GM23338 (cell line): ENCODE results near the gene DYSF. TPM values are rescaled to one million over a fixed set of nuclear protein-coding genes. Genes with fewer than 3 reads are reported as not detected.

Source experiments
- ATAC-seq: fragments of 200-7000 bp; cut with Tn5 transposase; 3 replicates; pipeline ENCODE4 v1.9.1; 2020
- DNase-seq: peaks from one replicate; pipeline ENCODE4 v3.0.0-alpha.2; 2015; ENCODE audit warnings: low spot score
- H2AFZ ChIP-seq: fragments of 200-600 bp; sonication (generic); 2 replicates; pipeline ENCODE4 v1.8.0; 2016; ENCODE audit warnings: antibody characterized with exemption, mild to moderate bottlenecking, moderate library complexity
- H3F3A ChIP-seq: fragments of 200-600 bp; sonication (generic); replicated peaks from 2 replicates; pipeline ENCODE4 v1.8.0; 2017; ENCODE audit warnings: antibody characterized with exemption, mixed run types, low read depth
- H3K27ac ChIP-seq: fragments of 200-600 bp; sonication (generic); 2 replicates; pipeline ENCODE4 v1.6.1; 2016; ENCODE audit warnings: low read depth
- H3K27me3 ChIP-seq: fragments of 200-600 bp; sonication (generic); 2 replicates; pipeline ENCODE4 v1.8.0; 2016; ENCODE audit warnings: mild to moderate bottlenecking, mixed run types, moderate library complexity; ENCODE audit not compliant: insufficient read depth
- H3K36me3 ChIP-seq: fragments of 200-600 bp; sonication (generic); 2 replicates; pipeline ENCODE4 v1.8.0; 2016; ENCODE audit warnings: mild to moderate bottlenecking; ENCODE audit not compliant: insufficient read depth
- H3K4me1 ChIP-seq: fragments of 200-600 bp; sonication (generic); 2 replicates; pipeline ENCODE4 v1.8.0; 2016; ENCODE audit warnings: mild to moderate bottlenecking, moderate library complexity; ENCODE audit not compliant: insufficient read depth
- H3K4me2 ChIP-seq: fragments of 200-600 bp; sonication (generic); 2 replicates; pipeline ENCODE4 v1.7.1; 2017; ENCODE audit warnings: mixed run types
- H3K4me3 ChIP-seq: fragments of 200-600 bp; sonication (generic); 2 replicates; pipeline ENCODE4 v1.6.1; 2016; ENCODE audit warnings: mixed run types
- H3K79me2 ChIP-seq: fragments of 200-600 bp; sonication (generic); replicated peaks from 2 replicates; pipeline ENCODE4 v1.8.0; 2017; ENCODE audit warnings: mild to moderate bottlenecking; ENCODE audit not compliant: insufficient read depth
- H3K9me2 ChIP-seq: fragments of 200-600 bp; sonication (generic); 2 replicates; pipeline ENCODE4 v1.8.0; 2017; ENCODE audit not compliant: insufficient read depth
- H4K20me1 ChIP-seq: fragments of 200-600 bp; sonication (generic); replicated peaks from 2 replicates; pipeline ENCODE4 v1.8.0; 2017; ENCODE audit warnings: mild to moderate bottlenecking; ENCODE audit not compliant: insufficient read depth
- H3K27ac Mint-ChIP-seq: 2 replicates; pipeline ENCODE4 v1.8.0; 2020; ENCODE audit warnings: inconsistent platforms, mild to moderate bottlenecking, moderate library complexity, mixed read lengths
- H3K27me3 Mint-ChIP-seq: 3 replicates; pipeline ENCODE4 v1.8.0; 2022; ENCODE audit warnings: low read depth, mild to moderate bottlenecking, moderate library complexity, mixed read lengths, inconsistent platforms; ENCODE audit not compliant: insufficient read depth, poor library complexity
- H3K36me3 Mint-ChIP-seq: 3 replicates; pipeline ENCODE4 v1.8.0; 2021; ENCODE audit warnings: low read depth, mild to moderate bottlenecking, inconsistent platforms, moderate library complexity, mixed read lengths
- H3K4me1 Mint-ChIP-seq: 3 replicates; pipeline ENCODE4 v1.8.0; 2020; ENCODE audit warnings: mild to moderate bottlenecking, inconsistent platforms, mixed read lengths
- H3K4me3 Mint-ChIP-seq: 3 replicates; pipeline ENCODE4 v1.8.0; 2021; ENCODE audit warnings: moderate library complexity, mild to moderate bottlenecking, inconsistent platforms, mixed read lengths
- H3K9me3 Mint-ChIP-seq: 3 replicates; pipeline ENCODE4 v1.8.0; 2020; ENCODE audit warnings: moderate library complexity, mild to moderate bottlenecking, inconsistent platforms, mixed read lengths
- CREB1 ChIP-seq: fragments of 250-450 bp; sonication (Bioruptor Pico); IDR thresholded peaks from 2 replicates; pipeline ENCODE4 v1.5.0; 2020; ENCODE audit warnings: low read depth, mild to moderate bottlenecking, moderate library complexity
- CTCF ChIP-seq, 2 experiments: fragments of 200-600 bp in 1 of 2; sonication (generic) in 1 of 2; conservative IDR thresholded peaks; 2 replicates each; pipeline versions ENCODE4 v1.5.1 to v1.6.1; 2016 to 2017; ENCODE audit warnings: antibody characterized with exemption in 2 of 2, low read depth in 2 of 2, mild to moderate bottlenecking in 2 of 2, moderate library complexity in 1 of 2
- EZH2 ChIP-seq: fragments of 200-600 bp; sonication (generic); IDR thresholded peaks from one replicate; pipeline ENCODE4 v1.8.0; 2017; ENCODE audit warnings: antibody characterized with exemption, mild to moderate bottlenecking, low read depth; ENCODE audit not compliant: unreplicated experiment
- EZH2phosphoT487 ChIP-seq: fragments of 200-600 bp; sonication (generic); IDR thresholded peaks from one replicate; pipeline ENCODE4 v1.8.1; 2018; ENCODE audit warnings: antibody characterized with exemption; ENCODE audit not compliant: unreplicated experiment
- JUNB ChIP-seq: IDR thresholded peaks from one replicate; pipeline ENCODE4 v1.6.1; 2016; ENCODE audit warnings: antibody characterized with exemption; ENCODE audit not compliant: unreplicated experiment
- NANOG ChIP-seq: IDR thresholded peaks from 2 replicates; pipeline ENCODE4 v1.6.1; 2016; ENCODE audit warnings: antibody characterized with exemption, borderline replicate concordance
- POLR2AphosphoS5 ChIP-seq: IDR thresholded peaks from 2 replicates; pipeline ENCODE4 v1.6.1; 2016; ENCODE audit warnings: antibody characterized with exemption, low read depth
- STAT1 ChIP-seq: IDR thresholded peaks from one replicate; pipeline ENCODE4 v1.6.1; 2016; ENCODE audit warnings: antibody characterized with exemption; ENCODE audit not compliant: unreplicated experiment
- ZNF114 ChIP-seq: fragments of 250-450 bp; sonication (Bioruptor Pico); IDR thresholded peaks from 2 replicates; pipeline ENCODE4 v1.5.0; 2020; ENCODE audit warnings: mild to moderate bottlenecking, moderate library complexity
- ZNF331 ChIP-seq: fragments of 250-450 bp; sonication (Bioruptor Pico); IDR thresholded peaks from 2 replicates; pipeline ENCODE4 v1.5.0; 2020; ENCODE audit warnings: low read depth, mild to moderate bottlenecking, moderate library complexity
- polyA plus RNA-seq: library from polyadenylated mRNA; unstranded; fragments of >200 nt; fragmentation: Nextera tagmentation; extraction: Ambion mirVana; gene quantifications from 2 replicates; pipeline ENCODE4 v1.2.1, GENCODE V29; 2016
- total RNA-seq: library from RNA; depleted of rRNA; stranded (reverse); fragments of >200 nt; shearing (Covaris generic); gene quantifications from 2 replicates; pipeline ENCODE4 v1.2.3, GENCODE V29; 2014
- TF ChIP-seq, protein P1 (sequence below): IDR thresholded peaks from one replicate; pipeline ENCODE4 v1.6.1; 2018; ENCODE audit warnings: antibody characterized with exemption; ENCODE audit not compliant: unreplicated experiment
- TF ChIP-seq, protein P2 (sequence below): fragments of 250-450 bp; sonication (Bioruptor Pico); IDR thresholded peaks from 2 replicates; pipeline ENCODE4 v1.5.0; 2020; ENCODE audit warnings: mild to moderate bottlenecking, moderate library complexity
- TF ChIP-seq, protein P3 (sequence below): IDR thresholded peaks from 2 replicates; pipeline ENCODE4 v1.6.1; 2016; ENCODE audit warnings: antibody characterized with exemption

Gene DYSF
- total and polyA plus RNA-seq, 2 experiments from 2014 or later: 7.3 to 21.3 TPM

GRCh38 chr2:71476495-71476894 lies 23.1 kb downstream of the DYSF start:
- Histone ChIP-seq H3K4me2 (no peak overlapping the region), H2AFZ (no peak overlapping the region), H3K27ac (no peak overlapping the region), H3F3A (no peaks in the 10 kb centered on the region), H3K9me2 (no peaks in the 10 kb centered on the region), H3K4me1 (no peaks in the 10 kb centered on the region), H3K4me3 (no peak overlapping the region), H4K20me1 (no peaks in the 10 kb centered on the region), H3K79me2 (no peaks in the 10 kb centered on the region), H3K36me3 (no peaks in the 10 kb centered on the region), H3K27me3 (no peaks in the 10 kb centered on the region)
- peaks cover 3% of the 10 kb centered on the region; the same call in 2 of the 3 replicates for H3K36me3 Mint-ChIP-seq
- ATAC-seq (no peak), DNase-seq (no peak)
- TF ChIP-seq NANOG (no peak), EZH2phosphoT487 (no peak), STAT1 (no peak), ZNF331 (CRISPR knock-in tag) (no peak), EZH2 (no peak), JUNB (no peak), CREB1 (CRISPR knock-in tag) (no peak), ZNF114 (CRISPR knock-in tag) (no peak), CTCF (conservative IDR thresholded peaks at IDR 0.05; ENCODE audit: low read depth in 2 of 2) (no peak), POLR2AphosphoS5 (no peak)
- TF ChIP-seq, protein P1, sequence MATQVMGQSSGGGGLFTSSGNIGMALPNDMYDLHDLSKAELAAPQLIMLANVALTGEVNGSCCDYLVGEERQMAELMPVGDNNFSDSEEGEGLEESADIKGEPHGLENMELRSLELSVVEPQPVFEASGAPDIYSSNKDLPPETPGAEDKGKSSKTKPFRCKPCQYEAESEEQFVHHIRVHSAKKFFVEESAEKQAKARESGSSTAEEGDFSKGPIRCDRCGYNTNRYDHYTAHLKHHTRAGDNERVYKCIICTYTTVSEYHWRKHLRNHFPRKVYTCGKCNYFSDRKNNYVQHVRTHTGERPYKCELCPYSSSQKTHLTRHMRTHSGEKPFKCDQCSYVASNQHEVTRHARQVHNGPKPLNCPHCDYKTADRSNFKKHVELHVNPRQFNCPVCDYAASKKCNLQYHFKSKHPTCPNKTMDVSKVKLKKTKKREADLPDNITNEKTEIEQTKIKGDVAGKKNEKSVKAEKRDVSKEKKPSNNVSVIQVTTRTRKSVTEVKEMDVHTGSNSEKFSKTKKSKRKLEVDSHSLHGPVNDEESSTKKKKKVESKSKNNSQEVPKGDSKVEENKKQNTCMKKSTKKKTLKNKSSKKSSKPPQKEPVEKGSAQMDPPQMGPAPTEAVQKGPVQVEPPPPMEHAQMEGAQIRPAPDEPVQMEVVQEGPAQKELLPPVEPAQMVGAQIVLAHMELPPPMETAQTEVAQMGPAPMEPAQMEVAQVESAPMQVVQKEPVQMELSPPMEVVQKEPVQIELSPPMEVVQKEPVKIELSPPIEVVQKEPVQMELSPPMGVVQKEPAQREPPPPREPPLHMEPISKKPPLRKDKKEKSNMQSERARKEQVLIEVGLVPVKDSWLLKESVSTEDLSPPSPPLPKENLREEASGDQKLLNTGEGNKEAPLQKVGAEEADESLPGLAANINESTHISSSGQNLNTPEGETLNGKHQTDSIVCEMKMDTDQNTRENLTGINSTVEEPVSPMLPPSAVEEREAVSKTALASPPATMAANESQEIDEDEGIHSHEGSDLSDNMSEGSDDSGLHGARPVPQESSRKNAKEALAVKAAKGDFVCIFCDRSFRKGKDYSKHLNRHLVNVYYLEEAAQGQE: no peak
- TF ChIP-seq, protein P2, sequence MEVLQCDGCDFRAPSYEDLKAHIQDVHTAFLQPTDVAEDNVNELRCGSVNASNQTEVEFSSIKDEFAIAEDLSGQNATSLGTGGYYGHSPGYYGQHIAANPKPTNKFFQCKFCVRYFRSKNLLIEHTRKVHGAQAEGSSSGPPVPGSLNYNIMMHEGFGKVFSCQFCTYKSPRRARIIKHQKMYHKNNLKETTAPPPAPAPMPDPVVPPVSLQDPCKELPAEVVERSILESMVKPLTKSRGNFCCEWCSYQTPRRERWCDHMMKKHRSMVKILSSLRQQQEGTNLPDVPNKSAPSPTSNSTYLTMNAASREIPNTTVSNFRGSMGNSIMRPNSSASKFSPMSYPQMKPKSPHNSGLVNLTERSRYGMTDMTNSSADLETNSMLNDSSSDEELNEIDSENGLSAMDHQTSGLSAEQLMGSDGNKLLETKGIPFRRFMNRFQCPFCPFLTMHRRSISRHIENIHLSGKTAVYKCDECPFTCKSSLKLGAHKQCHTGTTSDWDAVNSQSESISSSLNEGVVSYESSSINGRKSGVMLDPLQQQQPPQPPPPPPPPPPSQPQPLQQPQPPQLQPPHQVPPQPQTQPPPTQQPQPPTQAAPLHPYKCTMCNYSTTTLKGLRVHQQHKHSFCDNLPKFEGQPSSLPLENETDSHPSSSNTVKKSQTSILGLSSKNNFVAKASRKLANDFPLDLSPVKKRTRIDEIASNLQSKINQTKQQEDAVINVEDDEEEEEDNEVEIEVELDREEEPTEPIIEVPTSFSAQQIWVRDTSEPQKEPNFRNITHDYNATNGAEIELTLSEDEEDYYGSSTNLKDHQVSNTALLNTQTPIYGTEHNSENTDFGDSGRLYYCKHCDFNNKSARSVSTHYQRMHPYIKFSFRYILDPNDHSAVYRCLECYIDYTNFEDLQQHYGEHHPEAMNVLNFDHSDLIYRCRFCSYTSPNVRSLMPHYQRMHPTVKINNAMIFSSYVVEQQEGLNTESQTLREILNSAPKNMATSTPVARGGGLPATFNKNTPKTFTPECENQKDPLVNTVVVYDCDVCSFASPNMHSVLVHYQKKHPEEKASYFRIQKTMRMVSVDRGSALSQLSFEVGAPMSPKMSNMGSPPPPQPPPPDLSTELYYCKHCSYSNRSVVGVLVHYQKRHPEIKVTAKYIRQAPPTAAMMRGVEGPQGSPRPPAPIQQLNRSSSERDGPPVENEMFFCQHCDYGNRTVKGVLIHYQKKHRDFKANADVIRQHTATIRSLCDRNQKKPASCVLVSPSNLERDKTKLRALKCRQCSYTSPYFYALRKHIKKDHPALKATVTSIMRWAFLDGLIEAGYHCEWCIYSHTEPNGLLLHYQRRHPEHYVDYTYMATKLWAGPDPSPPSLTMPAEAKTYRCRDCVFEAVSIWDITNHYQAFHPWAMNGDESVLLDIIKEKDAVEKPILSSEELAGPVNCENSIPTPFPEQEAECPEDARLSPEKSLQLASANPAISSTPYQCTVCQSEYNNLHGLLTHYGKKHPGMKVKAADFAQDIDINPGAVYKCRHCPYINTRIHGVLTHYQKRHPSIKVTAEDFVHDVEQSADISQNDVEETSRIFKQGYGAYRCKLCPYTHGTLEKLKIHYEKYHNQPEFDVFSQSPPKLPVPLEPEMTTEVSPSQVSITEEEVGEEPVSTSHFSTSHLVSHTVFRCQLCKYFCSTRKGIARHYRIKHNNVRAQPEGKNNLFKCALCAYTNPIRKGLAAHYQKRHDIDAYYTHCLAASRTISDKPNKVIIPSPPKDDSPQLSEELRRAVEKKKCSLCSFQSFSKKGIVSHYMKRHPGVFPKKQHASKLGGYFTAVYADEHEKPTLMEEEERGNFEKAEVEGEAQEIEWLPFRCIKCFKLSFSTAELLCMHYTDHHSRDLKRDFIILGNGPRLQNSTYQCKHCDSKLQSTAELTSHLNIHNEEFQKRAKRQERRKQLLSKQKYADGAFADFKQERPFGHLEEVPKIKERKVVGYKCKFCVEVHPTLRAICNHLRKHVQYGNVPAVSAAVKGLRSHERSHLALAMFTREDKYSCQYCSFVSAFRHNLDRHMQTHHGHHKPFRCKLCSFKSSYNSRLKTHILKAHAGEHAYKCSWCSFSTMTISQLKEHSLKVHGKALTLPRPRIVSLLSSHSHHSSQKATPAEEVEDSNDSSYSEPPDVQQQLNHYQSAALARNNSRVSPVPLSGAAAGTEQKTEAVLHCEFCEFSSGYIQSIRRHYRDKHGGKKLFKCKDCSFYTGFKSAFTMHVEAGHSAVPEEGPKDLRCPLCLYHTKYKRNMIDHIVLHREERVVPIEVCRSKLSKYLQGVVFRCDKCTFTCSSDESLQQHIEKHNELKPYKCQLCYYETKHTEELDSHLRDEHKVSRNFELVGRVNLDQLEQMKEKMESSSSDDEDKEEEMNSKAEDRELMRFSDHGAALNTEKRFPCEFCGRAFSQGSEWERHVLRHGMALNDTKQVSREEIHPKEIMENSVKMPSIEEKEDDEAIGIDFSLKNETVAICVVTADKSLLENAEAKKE (CRISPR knock-in tag): no peak
- TF ChIP-seq, protein P3, sequence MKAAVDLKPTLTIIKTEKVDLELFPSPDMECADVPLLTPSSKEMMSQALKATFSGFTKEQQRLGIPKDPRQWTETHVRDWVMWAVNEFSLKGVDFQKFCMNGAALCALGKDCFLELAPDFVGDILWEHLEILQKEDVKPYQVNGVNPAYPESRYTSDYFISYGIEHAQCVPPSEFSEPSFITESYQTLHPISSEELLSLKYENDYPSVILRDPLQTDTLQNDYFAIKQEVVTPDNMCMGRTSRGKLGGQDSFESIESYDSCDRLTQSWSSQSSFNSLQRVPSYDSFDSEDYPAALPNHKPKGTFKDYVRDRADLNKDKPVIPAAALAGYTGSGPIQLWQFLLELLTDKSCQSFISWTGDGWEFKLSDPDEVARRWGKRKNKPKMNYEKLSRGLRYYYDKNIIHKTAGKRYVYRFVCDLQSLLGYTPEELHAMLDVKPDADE: no peak
- H3K4me1 Mint-ChIP-seq: peaks cover 18% of the 10 kb centered on the region; the same call in 2 of the 3 replicates
- no peak overlapping the region for H3K27ac Mint-ChIP-seq
- 0 out of 3 replicates have a peak, but pooled peaks cover 3% of the 10 kb centered on the region for H3K9me3 Mint-ChIP-seq
- H3K27me3 Mint-ChIP-seq: peaks cover 5% of the 10 kb centered on the region
- no peak overlapping the region for H3K4me3 Mint-ChIP-seq
